Right lobe of liver (tissue), 4 donors: ENCODE results near the gene MED25.

Experiments used
- CTCF ChIP-seq, 4 donors: fragments of 200-600 bp in 3 of 4; fragments of 450-650 bp in 1 of 4; IDR thresholded peaks; one replicate each; pipeline versions ENCODE4 v1.5.1 to v1.8.0; 2016 to 2022; ENCODE audit warnings: antibody characterized with exemption in 4 of 4, mild to moderate bottlenecking in 2 of 4
- POLR2A ChIP-seq: fragments of 450-650 bp; IDR thresholded peaks from one replicate; pipeline ENCODE4 v1.6.1; 2017; ENCODE audit warnings: antibody characterized with exemption, mild to moderate bottlenecking
- donor health status: DM: no; HTN: no; CAD: no.
- donor health status: DM: no; HTN: no; CAD: no.
- donor health status: DM: no; HTN: yes; CAD: no.

DNA sequence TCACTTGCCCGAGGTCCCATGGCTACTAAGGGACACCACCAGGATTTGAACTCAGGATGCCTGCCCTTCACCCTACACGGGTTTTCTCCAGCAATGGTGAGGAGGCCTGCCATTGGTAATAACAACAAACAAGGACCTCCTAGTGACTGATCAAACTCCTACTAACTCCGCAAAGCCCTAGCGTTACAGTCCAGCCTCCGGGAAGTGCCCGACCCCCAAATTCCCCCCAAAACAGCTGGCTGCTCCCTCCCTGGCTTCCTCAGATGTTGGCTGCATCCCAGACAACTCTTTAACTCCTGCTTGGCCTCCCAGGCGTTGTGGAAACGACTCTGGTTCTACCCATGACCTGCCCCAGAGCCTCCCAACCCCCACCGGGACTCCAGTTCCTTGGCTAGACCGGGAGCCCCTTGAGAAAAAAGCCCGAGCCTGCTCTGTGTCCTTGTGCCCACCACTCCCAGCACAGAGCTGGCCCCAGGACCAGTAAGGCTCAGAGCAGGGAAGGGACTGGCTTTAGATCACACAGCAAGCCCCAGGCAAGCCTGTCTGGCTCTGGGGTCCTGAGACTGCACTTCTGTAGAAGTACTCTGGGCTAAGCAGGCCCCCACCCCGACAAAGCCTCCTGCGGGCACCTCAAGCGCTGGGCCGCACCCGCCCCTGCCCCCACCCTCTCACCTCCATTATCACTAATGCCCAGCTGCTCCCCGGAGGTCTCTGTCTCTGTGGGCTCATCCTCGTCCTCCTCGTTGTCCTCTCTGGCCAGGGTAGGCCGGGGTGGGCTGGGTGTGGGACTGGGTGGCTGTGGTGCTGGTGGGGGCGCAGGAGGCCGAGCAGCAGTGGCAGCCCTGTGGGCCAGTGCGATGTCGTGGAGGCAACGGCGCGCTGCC lies 54.4 kb downstream of the MED25 start:
- TF ChIP-seq CTCF (IDR thresholded peaks at IDR 0.05), result no peak
- no peak for TF ChIP-seq POLR2A
